HepG2 (cell line): ENCODE measurements around the gene MASP1. TPM values are rescaled to one million over a fixed set of nuclear protein-coding genes. Genes with fewer than 3 reads are reported as not detected.

ENCODE experiments used
- ATAC-seq: fragments of 200-7000 bp; cut with Tn5 transposase; 3 replicates; pipeline ENCODE4 v1.9.1; 2020; ENCODE audit warnings: mild to moderate bottlenecking, moderate library complexity
- BruUV-seq: library from RNA; stranded (reverse); fragments of 400-500 nt; replicated peaks from 2 replicates; lab custom pipeline; 2021; lab: Mats Ljungman, UMichigan
- CTCF ChIA-PET: fragments of 300-600 bp; formaldehyde crosslinking; extraction: SDS; loops from one replicate; lab custom pipeline; 2021; ENCODE audit warnings: low total read pairs, inconsistent platforms, low intra/inter-chr PET ratio; lab: Yijun Ruan, JAX
- POLR2A ChIA-PET: fragments of 350-600 bp; sonication (Branson Sonifier 250); formaldehyde crosslinking; loops from one replicate; lab custom pipeline; 2020; ENCODE audit warnings: antibody characterized with exemption, inconsistent platforms; lab: Yijun Ruan, JAX
- DNase-seq: peaks from one replicate; pipeline ENCODE4 v3.0.0-alpha.2; 2015; ENCODE audit warnings: low spot score
- FAIRE-seq: peaks from 3 replicates; lab custom pipeline; 2011; peaks lifted over from hg19 to GRCh38; lab: Jason Lieb, UNC
- H2AFZ ChIP-seq: one replicate; pipeline ENCODE4 v1.6.1; 2011; ENCODE audit warnings: low read length, inconsistent platforms
- H3K27ac ChIP-seq: fragments of 300-600 bp; 3 replicates; pipeline ENCODE4 v1.8.0; 2011; ENCODE audit warnings: mixed run types, mild to moderate bottlenecking, mixed read lengths, low read length, inconsistent platforms; ENCODE audit not compliant: insufficient read depth; ENCODE audit errors: extremely low read length
- H3K27me3 ChIP-seq, 2 experiments: fragments of 200-600 bp in 1 of 2; 2 replicates in 1 of 2; 3 replicates in 1 of 2; pipeline versions ENCODE4 v1.6.0 to v1.8.0; 2011; ENCODE audit warnings: low read length in 2 of 2, mild to moderate bottlenecking in 2 of 2, moderate library complexity in 2 of 2, inconsistent platforms in 1 of 2; ENCODE audit not compliant: insufficient read depth in 2 of 2, control insufficient read depth in 1 of 2
- H3K36me3 ChIP-seq, 2 experiments: fragments of 200-600 bp in 1 of 2; replicated peaks in 1 of 2; 2 replicates in 1 of 2; 3 replicates in 1 of 2; pipeline versions ENCODE4 v1.5.1 to v1.8.0; 2011; ENCODE audit warnings: low read length in 2 of 2, inconsistent platforms in 1 of 2; ENCODE audit not compliant: insufficient read depth in 2 of 2, control insufficient read depth in 1 of 2
- H3K4me1 ChIP-seq: 2 replicates; pipeline ENCODE4 v1.5.1; 2012; ENCODE audit warnings: low read length, inconsistent platforms; ENCODE audit not compliant: insufficient read depth
- H3K4me2 ChIP-seq: 2 replicates; pipeline ENCODE4 v1.6.0; 2011; ENCODE audit warnings: low read depth, low read length, inconsistent platforms
- H3K4me3 ChIP-seq, 3 experiments: fragments of 200-600 bp in 1 of 3; sonication (generic), shearing (Covaris generic) in 1 of 3; replicated peaks in 1 of 3; 2 replicates each; pipeline ENCODE4 v1.5.1; 2011 to 2016; ENCODE audit warnings: low read length in 3 of 3, inconsistent platforms in 2 of 3, low read depth in 2 of 3, mild to moderate bottlenecking in 2 of 3, control low read depth in 1 of 3, mixed read lengths in 1 of 3; ENCODE audit not compliant: insufficient read depth in 1 of 3
- H3K79me2 ChIP-seq: one replicate; pipeline ENCODE4 v1.6.1; 2011; ENCODE audit warnings: low read length, inconsistent platforms; ENCODE audit not compliant: insufficient read depth
- H3K9ac ChIP-seq: 2 replicates; pipeline ENCODE4 v1.6.0; 2011; ENCODE audit warnings: mild to moderate bottlenecking, low read depth, low read length, inconsistent platforms; ENCODE audit not compliant: insufficient read depth
- H3K9me3 ChIP-seq: 2 replicates; pipeline ENCODE4 v1.5.1; 2012; ENCODE audit warnings: mild to moderate bottlenecking, low read length
- H4K20me1 ChIP-seq: 2 replicates; pipeline ENCODE4 v1.6.0; 2011; ENCODE audit warnings: inconsistent platforms, mild to moderate bottlenecking, low read length, moderate library complexity; ENCODE audit not compliant: insufficient read depth
- FOSL1 ChIP-seq: sonication (generic); formaldehyde crosslinking; IDR thresholded peaks from 2 replicates; pipeline ENCODE4 v1.9.0; 2021; ENCODE audit warnings: missing genetic modification reagents, borderline replicate concordance
- KDM3A ChIP-seq: IDR thresholded peaks from 2 replicates; pipeline ENCODE4 v1.6.1; 2018; ENCODE audit warnings: low read depth, missing compliant biosample characterization
- NR2F6 ChIP-seq, 2 experiments: IDR thresholded peaks; 2 replicates each; pipeline ENCODE4 v1.6.1; 2016; ENCODE audit warnings: antibody characterized with exemption in 1 of 2, mild to moderate bottlenecking in 1 of 2
- SMC3 ChIP-seq: IDR thresholded peaks from 2 replicates; pipeline ENCODE4 v1.6.1; 2011; ENCODE audit warnings: low read length, improper control_type of control experiment
- TCF7 ChIP-seq: sonication (generic); IDR thresholded peaks from 2 replicates; pipeline ENCODE4 v1.6.1; 2016; ENCODE audit warnings: antibody characterized with exemption, low read depth
- YY1 ChIP-seq: IDR thresholded peaks from 2 replicates; pipeline ENCODE4 v1.6.1; 2011; ENCODE audit warnings: low read length, low read depth, moderate library complexity, mild to moderate bottlenecking; ENCODE audit not compliant: insufficient read depth, insufficient replicate concordance
- ZNF329 ChIP-seq: sonication (generic); formaldehyde crosslinking; IDR thresholded peaks from 2 replicates; pipeline ENCODE4 v1.9.0; 2021; ENCODE audit warnings: low read depth, mild to moderate bottlenecking, missing genetic modification reagents
- ZNF670 ChIP-seq: sonication (generic); formaldehyde crosslinking; IDR thresholded peaks from 2 replicates; pipeline ENCODE4 v1.8.0; 2022; ENCODE audit warnings: mild to moderate bottlenecking, missing genetic modification reagents, borderline replicate concordance
- WGBS: methylation state at CpG from one replicate; pipeline ENCODE4 v1.1.6; 2017; ENCODE audit warnings: low lambda C conversion rate; 5-methylcytosine and 5-hydroxymethylcytosine counted together
- in situ Hi-C: cut with HindIII; loops from 2 replicates; pipeline ENCODE4 v1.10.0; 2017; ENCODE audit warnings: low pct_unique_long_range_greater_than_20kb; ENCODE audit not compliant: extremely low pct_ligation_motif_present
- intact Hi-C: fragments of 100-400 bp; cut with micrococcal nuclease; formaldehyde crosslinking; loops from one replicate; pipeline ENCODE4 v1.10.0; 2022; ENCODE audit not compliant: unreplicated experiment
- polyA plus RNA-seq, 8 experiments: library from polyadenylated mRNA; depleted of rRNA in 3 of 8; stranded (reverse) in 7 of 8; unstranded in 1 of 8; fragments of >200 nt; fragmentation: Illumina TruSeq in 4 of 8; extraction: Trizol in 4 of 8; gene quantifications; 2 replicates each; pipeline versions ENCODE4 v1.2.1 to v1.2.3, GENCODE V29; 2011 to 2016; ENCODE audit warnings: low read depth in 4 of 8, missing spikeins in 1 of 8, mixed read lengths in 1 of 8; ENCODE audit not compliant: insufficient read depth in 1 of 8
- total RNA-seq, 5 experiments: library from RNA; depleted of rRNA; stranded (reverse); fragments of >200 nt; fragmentation: Illumina TruSeq; extraction: Trizol; gene quantifications; 2 replicates each; pipeline ENCODE4 v1.2.3, GENCODE V29; 2016; ENCODE audit warnings: low read depth in 1 of 5
- TF ChIP-seq, protein P1 (sequence below): sonication (generic); formaldehyde crosslinking; IDR thresholded peaks from 2 replicates; pipeline ENCODE4 v1.4.0; 2020; ENCODE audit warnings: missing genetic modification reagents
- TF ChIP-seq, protein P2 (sequence below): sonication (generic); formaldehyde crosslinking; IDR thresholded peaks from 2 replicates; pipeline ENCODE4 v1.5.0; 2020; ENCODE audit warnings: mild to moderate bottlenecking, low read depth, missing genetic modification reagents, borderline replicate concordance
- TF ChIP-seq, protein P3 (sequence below): sonication (generic); formaldehyde crosslinking; IDR thresholded peaks from 2 replicates; pipeline ENCODE4 v1.9.0; 2021; ENCODE audit warnings: missing genetic modification reagents, mild to moderate bottlenecking, borderline replicate concordance

MASP1 gene
- total and polyA plus RNA-seq, 2 of the 13 experiments (the other 11 are each of a cell fraction or from before 2014, with no cell fraction given) = 10.8 to 56.0 TPM

DNA sequence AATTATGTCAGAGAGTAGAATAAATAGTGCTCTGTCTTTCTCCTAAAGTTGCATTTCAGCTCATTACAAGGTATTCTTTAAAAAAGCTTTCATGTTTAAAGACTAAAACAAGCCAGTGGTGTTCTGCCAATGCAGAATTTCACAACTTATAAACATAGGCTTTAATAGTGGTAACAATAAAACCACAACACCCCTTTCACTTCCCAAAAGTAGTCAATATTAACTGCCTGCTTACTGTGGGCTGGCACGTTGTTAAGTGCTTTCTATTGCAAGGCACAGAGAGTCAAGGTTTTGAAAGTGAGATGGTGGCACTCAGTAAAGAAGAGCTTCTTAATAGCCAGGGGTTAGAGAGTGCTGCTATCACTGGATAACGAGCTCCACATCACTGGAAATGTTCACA lies 102.6 kb downstream of the MASP1 start:
- WGBS = 0% methylated on average over 1 of the region's 2 CpGs
- no peak overlapping the region for H3K9ac ChIP-seq

More for the DNA sequence above, 102.6 kb downstream of the MASP1 start:
- intact Hi-C loops = no loop called here
- Histone ChIP-seq H3K4me3 (no peak overlapping the region), H3K27ac (no peak overlapping the region), H3K79me2 (no peaks in the 10 kb centered on the region), H3K36me3 (no peaks in the 10 kb centered on the region), H3K4me2 (no peak overlapping the region), H3K27me3 (no peaks in the 10 kb centered on the region; a peak in 1 of 5 replicates), H2AFZ (no peak overlapping the region), H3K4me1 (no peaks in the 10 kb centered on the region), H3K9me3 (no peaks in the 10 kb centered on the region), H4K20me1 (no peaks in the 10 kb centered on the region)
- no TSS peak for BruUV-seq
- CTCF ChIA-PET = no interaction called here
- POLR2A ChIA-PET = no interaction called here
- TF ChIP-seq TCF7 (no peak), SMC3 (no peak), YY1 (no peak), NR2F6 (IDR thresholded peaks at IDR 0.05) (no peak), NR2F6 (CRISPR knock-in tag; IDR thresholded peaks at IDR 0.05) (no peak), FOSL1 (no peak), ZNF329 (CRISPR knock-in tag) (no peak), ZNF670 (CRISPR knock-in tag) (no peak), KDM3A (no peak)
- TF ChIP-seq, protein P1, sequence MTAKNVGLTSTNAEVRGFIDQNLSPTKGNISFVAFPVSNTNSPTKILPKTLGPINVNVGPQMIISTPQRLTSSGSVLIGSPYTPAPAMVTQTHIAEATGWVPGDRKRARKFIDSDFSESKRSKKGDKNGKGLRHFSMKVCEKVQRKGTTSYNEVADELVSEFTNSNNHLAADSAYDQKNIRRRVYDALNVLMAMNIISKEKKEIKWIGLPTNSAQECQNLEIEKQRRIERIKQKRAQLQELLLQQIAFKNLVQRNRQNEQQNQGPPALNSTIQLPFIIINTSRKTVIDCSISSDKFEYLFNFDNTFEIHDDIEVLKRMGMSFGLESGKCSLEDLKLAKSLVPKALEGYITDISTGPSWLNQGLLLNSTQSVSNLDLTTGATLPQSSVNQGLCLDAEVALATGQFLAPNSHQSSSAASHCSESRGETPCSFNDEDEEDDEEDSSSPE = no peak
- TF ChIP-seq, protein P2, sequence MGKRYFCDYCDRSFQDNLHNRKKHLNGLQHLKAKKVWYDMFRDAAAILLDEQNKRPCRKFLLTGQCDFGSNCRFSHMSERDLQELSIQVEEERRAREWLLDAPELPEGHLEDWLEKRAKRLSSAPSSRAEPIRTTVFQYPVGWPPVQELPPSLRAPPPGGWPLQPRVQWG (CRISPR knock-in tag) = no peak
- TF ChIP-seq, protein P3, sequence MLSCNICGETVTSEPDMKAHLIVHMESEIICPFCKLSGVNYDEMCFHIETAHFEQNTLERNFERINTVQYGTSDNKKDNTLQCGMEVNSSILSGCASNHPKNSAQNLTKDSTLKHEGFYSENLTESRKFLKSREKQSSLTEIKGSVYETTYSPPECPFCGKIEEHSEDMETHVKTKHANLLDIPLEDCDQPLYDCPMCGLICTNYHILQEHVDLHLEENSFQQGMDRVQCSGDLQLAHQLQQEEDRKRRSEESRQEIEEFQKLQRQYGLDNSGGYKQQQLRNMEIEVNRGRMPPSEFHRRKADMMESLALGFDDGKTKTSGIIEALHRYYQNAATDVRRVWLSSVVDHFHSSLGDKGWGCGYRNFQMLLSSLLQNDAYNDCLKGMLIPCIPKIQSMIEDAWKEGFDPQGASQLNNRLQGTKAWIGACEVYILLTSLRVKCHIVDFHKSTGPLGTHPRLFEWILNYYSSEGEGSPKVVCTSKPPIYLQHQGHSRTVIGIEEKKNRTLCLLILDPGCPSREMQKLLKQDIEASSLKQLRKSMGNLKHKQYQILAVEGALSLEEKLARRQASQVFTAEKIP (CRISPR knock-in tag) = no peak
- in situ Hi-C loops = no loop called here
- DNase-seq = no peak
- ATAC-seq = no peak
- FAIRE-seq = no peak
